ENCODE results near the gene ATOH1.

ATOH1 gene

DNA sequence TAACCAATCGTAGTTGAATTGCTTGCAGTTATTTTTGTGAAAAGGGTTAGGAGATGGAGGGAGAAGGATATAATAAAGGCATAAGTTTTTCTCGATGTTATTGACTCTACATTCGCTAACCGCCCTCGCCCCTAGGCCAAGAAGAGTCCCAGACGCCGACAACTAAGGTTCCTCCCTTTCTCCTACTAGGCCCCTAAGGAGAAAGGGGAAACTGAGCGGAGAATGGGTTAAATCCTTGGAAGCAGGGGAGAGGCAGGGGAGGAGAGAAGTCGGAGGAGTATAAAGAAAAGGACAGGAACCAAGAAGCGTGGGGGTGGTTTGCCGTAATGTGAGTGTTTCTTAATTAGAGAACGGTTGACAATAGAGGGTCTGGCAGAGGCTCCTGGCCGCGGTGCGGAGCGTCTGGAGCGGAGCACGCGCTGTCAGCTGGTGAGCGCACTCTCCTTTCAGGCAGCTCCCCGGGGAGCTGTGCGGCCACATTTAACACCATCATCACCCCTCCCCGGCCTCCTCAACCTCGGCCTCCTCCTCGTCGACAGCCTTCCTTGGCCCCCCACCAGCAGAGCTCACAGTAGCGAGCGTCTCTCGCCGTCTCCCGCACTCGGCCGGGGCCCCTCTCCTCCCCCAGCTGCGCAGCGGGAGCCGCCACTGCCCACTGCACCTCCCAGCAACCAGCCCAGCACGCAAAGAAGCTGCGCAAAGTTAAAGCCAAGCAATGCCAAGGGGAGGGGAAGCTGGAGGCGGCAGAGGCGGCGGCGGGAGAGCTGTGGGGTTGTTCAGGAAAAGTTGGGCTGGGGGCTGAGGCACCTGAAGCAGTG is 5.9 kb downstream of the ATOH1 start:
- no peak for DNase-seq (ENCODE audit: low read depth)

GRCh38 chr4:93835929-93836328 is 7.4 kb downstream of the ATOH1 start:
- DNase-seq (ENCODE audit: low read depth), result no peak

DNA sequence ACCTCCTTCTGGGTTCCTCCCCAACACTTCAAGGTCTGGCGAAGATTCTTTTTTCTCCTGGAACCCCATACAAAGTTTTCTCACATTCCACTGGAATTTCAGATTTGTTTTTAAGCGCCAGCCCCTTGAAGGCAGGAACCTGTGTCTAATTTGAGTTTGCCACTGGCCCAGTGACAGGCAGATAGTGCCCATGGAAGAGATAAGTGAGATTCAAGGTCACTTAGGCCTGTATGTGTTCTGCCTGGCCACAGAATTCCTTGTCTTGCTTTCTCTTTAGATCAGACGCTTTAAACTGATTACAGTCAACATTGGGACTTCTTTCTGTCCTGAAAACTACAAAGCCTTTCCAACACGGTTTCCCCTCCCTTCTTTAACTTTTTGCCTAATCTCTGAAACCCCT is 11.2 kb downstream of the ATOH1 start:
- DNase-seq (ENCODE audit: low read depth), result no peak

DNA sequence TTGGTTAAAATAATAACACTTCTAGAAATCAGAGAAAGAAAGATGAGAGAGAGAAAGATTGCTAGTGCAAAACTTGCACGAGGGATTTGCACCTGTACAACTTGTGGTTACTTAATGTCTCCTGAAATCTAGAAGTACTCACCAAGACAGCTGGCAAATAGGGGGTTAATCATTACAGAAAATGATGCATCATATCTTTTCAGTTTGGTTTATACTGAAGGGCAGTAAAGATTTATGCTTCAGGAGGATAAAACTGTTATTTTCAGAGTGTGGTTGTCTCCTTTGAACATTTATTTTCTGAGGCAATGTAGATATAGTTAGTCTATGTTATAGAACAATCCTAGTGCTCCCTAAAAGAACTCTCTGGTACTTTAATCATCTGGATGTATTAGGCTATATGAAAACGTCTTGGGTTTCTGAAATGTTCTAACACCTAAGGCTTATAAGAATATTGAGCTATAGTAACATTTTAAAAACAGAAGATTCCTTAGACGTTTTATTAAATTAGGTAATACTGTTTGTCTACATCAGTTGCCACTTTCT is 13.3 kb downstream of the ATOH1 start:
- DNase-seq (ENCODE audit: low read depth), result no peak

GRCh38 chr4:93842601-93843252 is 14.2 kb downstream of the ATOH1 start:
- DNase-seq (ENCODE audit: low read depth), result no peak

DNA sequence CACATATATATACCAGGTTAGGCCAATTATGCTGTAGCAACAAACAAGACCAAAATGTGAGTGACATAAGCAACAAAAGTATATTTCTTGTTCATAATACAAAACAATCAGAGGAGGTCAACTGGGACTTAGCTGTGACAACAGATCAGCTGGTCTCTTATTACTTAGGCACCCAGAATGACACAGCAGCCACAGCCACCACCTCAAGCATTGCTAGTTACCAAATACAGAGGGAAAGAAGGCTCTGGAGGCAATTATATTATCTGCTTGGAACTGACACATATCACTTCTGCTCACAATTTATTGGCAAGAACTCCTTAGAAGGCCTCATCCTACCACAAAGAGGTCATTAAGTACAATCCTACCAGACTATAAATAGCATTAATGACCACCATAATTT is 15.2 kb downstream of the ATOH1 start:
- no peak for DNase-seq (ENCODE audit: low read depth)

GRCh38 chr4:93852680-93853079 is 24.1 kb downstream of the ATOH1 start:
- DNase-seq (ENCODE audit: low read depth), result no peak

GRCh38 chr4:93855926-93856325 is 27.4 kb downstream of the ATOH1 start:
- no peak for DNase-seq (ENCODE audit: low read depth)

DNA sequence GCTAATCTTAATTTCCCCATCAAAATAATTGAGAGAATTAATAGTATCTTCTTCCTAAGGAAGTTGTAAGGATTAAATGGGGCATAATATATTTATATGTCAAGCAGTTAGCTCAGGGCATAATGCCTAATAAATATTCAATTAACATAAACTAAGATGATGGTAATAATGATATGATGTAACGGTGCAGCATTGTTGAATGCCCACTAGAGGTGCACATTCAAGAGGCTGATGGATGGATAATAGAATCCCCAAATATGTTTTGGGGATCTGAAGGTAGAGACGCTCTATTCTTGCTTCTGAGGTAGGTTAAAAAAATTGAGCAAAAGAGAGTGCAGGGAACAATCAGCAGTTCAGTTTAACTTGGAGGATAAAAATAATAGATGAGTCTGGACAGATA is 37.1 kb downstream of the ATOH1 start:
- no peak for DNase-seq (ENCODE audit: low read depth)

- no peak for DNase-seq (ENCODE audit: low read depth)
Measured at GRCh38 chr4:93867416-93868001, 39.0 kb downstream of the ATOH1 start.

GRCh38 chr4:93870876-93871458 is 42.4 kb downstream of the ATOH1 start:
- DNase-seq (ENCODE audit: low read depth), result no peak

DNA sequence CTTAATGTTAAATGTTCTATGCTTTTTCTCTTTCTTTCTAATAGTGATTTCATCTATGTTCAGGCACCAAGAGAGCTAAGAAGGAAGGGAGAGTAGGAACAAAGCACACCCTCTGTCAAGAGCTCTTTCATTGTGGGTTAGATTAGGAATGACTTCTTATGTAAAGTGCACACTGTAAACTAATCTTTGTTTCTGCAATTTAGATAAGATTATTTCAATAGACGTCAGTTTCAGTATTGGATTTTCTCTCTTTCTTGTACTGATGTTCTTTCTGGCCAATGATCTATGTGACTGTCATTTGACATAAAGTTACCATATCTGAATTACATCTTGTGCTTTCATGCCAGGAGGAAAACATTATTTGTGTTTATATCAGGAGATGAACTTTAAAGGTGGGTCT is 48.2 kb downstream of the ATOH1 start:
- DNase-seq (ENCODE audit: low read depth), result no peak

DNA sequence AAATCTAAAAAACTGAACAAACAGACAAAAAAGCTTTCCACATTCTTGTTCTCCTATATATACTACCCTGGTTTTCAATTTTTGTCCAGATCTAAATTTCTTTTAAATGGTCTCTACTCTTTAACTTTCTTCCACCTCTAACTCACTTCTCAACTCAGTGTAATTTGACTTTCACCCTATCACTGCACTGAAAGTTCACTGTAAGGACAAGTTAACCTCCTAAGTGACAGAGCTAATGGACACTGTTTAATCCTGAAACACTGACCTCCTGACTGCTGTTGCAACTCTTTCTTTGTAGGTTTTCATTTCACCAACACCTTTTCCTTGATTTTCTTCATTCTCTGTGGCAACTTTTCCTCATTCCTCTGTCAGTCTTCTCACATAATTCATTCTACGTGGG is 50.0 kb downstream of the ATOH1 start:
- no peak for DNase-seq (ENCODE audit: low read depth)

- DNase-seq (ENCODE audit: low read depth), result no peak
Measured at GRCh38 chr4:93879919-93880318, 51.4 kb downstream of the ATOH1 start.
